Putamen (tissue), 1 donor: ENCODE results near the gene ATOSA.

Experiments used
- DNase-seq: peaks from one replicate; pipeline ENCODE4 v3.0.0-alpha.2; 2016; ENCODE audit warnings: low spot score

The ATOSA gene

GRCh38 chr15:52683580-52683979 lies 4.4 kb upstream of the ATOSA start:
- DNase-seq, result no peak

GRCh38 chr15:52682781-52683180 lies 3.6 kb upstream of the ATOSA start:
- no peak for DNase-seq

- no peak for DNase-seq
Measured at GRCh38 chr15:52682200-52682599, 3.0 kb upstream of the ATOSA start.

GRCh38 chr15:52681441-52681840 lies 2.3 kb upstream of the ATOSA start:
- DNase-seq, result no peak

DNA sequence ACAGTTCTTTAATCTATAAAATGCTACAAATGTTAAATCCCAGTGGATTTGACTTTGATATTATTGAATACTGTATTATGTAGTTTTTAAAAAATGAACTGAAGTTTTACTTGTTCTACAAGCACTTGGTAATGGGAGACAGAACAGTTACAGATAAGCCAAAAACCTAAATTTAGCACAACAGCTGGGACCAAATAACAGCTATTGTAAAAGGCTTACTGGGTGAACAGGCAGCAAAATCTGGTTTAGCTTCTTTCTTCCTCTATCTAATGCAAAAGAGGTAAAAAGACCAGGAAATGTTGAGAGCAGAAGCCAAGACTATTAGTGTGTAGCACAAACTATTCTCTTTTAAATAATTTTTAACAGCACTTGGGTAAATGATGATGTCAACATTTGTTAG lies 1.6 kb upstream of the ATOSA start:
- DNase-seq, result no peak

DNA sequence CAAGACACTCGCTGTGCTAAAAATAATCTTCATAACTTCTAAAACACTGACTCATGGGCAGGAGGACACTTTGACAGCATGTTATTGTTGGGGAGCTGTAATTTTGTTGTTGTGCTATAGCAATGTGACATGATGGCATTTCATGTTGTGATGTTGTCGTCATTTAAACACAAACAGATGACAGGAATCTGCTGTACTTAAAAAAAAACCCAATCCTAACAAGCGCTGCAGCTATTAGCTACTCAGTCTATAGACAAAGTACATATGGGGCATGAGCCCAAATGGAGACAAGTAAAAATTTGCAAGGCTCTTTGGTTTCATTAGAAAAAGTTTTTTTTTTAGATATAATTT lies 828 bp upstream of the ATOSA start:
- no peak for DNase-seq

- DNase-seq, result no peak
Measured at GRCh38 chr15:52678468-52679231, 538 bp downstream of the ATOSA start.

DNA sequence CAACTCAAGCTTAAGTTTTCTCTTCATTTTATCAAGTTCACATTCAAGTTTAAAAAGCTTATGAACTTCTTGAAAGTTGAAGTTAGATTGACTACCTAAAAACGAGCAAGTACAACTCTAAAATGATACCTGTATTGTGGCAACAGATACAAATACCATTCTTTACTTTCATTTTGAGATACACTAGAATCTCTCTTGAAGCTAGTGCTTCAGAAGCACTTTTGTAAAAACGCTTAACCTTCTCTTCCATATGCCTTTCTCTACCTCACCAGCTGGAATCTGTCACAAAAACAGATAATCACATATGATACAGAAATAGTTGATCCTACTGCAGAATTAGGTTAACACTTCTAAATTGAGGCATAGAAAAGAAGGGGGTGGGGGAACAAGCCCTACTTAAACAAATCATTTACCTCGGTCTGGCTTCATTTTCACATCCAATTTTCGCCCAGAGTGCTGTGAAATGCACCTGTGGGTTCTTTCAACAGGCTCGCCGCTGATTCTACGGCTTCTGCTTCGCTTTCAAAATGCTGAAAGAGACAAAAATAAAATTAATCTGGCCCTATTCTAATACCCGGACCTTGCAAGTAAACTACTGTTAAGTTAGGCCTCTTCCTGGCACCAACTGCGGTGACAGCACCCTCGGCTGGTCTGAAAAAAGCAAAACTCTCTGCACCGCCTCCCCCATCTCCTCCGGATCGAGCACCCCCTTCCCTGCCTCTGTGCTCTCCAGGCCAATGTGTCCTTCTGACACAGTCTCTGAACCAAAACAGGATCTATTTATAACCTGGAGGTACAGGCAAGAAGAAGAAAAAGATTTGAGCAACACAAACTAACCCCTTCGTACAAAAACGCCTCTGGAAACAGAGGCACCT lies 1.4 kb downstream of the ATOSA start:
- DNase-seq, result peak; percentile 63

GRCh38 chr15:52674831-52675230 lies 4.4 kb downstream of the ATOSA start:
- no peak for DNase-seq

DNA sequence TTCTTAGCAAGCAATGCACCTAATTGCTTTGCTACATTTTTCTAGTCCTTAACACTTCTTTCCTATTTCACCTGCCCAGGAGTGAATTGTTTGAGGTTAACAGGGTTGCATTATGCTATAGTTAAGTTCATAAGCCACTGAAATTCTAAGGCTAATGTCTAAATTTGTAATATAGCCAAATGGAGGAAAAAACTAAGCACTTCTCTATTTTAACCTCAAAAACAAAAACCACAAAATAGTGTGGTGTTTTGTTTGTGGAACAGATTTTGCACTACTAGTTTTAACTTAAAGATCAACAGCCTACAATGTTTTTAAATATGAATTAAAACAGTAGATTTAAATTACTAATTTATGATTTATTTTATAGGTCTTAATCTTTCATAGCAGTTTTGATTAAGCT lies 5.5 kb downstream of the ATOSA start:
- no peak for DNase-seq

- DNase-seq, result no peak
Measured at GRCh38 chr15:52673312-52673711, 5.9 kb downstream of the ATOSA start.

DNA sequence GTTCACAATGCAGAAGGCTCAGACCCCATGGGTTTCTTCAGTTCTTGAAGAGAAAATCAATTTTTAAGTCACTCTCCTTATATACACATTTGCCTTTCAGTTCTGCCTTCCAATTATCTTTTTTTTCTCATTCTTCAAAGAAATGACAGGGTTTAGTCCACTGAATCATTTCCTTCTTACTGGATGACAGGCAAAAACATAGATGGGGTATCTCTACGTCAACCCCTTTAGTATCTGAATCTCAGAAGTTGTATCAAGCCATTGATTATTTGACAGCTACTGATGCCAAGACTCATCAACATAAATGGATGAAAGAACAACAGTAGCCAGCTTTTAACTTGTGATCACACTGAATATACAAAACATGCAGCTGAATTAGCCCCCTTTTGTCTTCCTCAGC lies 6.5 kb downstream of the ATOSA start:
- no peak for DNase-seq

GRCh38 chr15:52670087-52670486 lies 9.1 kb downstream of the ATOSA start:
- no peak for DNase-seq

GRCh38 chr15:52668133-52668532 lies 11.1 kb downstream of the ATOSA start:
- DNase-seq, result no peak

DNA sequence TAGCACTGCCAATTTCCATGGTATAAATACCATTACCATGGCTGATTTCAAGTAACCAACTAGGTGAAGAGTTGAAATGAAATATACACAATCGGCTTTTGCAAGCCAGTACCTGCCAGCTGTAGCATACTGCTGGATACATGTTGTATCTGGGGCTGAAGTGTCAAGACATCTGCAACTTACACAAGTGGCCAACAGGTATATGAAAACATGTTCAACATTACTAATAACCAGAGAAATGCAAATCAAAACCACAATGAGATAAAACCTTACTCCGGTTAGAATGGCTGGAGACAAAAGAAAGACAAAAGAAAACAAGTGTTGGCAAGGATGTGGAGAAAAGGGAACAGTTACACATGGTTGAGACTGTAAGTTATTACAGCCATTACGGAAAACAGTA lies 11.6 kb downstream of the ATOSA start:
- DNase-seq, result no peak

DNA sequence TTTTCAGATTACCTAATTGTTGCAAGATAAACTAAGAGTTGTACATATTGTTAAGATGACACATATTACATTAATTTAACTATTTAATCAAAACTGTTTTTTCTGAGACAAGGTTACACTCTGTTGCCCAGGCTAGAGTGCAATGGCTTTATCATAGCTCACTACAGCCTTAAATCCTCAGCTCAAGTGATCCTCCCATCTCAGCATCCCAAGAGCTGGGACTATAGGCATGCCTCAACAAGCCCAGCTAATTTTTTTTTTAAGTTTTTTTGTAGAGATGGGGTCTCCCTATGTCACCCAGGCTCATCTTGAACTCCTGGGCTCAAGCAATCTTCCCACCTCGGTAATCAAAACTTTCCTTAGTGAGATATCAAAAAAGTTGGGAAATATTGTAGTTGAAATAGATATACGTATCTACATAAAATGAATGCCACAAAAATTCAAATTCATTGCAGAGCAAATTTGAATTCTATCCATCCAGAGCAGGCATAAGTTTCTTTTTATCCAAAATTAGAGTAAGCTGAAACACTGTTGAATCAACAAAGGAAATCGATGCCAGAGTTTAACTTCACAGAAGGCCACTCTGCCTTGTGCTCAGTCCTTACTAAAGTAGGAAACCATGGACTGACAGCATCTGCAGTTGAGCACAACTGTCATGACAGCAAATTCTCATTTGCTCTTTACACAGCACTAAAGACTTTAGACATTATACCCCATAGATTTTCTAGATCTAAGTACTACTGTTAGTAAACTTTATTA lies 15.5 kb downstream of the ATOSA start:
- DNase-seq, result no peak

- no peak for DNase-seq
Measured at GRCh38 chr15:52661909-52662308, 17.3 kb downstream of the ATOSA start.

DNA sequence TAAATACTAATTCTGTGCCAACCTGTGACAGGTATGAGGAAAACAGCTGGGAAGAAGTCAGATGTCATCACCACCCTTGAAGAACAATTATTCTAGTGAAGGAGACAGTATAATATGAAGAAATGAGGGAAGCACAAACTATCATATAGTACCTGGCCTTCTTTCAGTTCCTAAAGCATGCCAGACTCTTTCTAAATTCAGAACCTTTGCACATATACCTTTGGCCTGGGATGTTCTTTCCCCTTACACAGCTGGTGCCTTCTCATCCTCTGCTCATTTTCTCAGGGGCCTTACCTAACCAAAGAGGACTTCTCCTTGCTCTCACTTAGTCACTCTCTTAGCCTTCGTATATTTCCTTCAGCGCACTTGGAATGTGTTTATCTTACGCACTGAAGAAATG lies 19.0 kb downstream of the ATOSA start:
- no peak for DNase-seq

- DNase-seq, result no peak
Measured at GRCh38 chr15:52658955-52659354, 20.2 kb downstream of the ATOSA start.

DNA sequence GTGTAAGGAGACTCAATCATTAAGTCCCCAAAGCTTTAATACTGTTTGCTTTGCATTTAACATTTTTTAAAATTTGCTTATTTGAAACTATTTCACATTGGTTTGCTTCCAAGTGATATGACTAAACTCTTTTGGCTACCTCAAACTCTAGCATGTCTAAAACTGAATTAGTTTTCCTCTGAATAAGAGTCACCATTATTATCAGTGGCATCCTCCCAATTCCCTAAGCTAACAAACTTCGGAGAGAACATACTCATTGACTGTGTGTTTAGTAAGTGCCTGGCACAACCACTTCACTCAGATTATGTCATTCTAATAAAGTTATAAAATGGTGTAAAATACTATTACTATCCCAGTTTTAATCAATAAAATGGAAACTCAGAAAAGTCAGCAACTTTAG lies 21.9 kb downstream of the ATOSA start:
- no peak for DNase-seq

- DNase-seq, result no peak
Measured at GRCh38 chr15:52656412-52656811, 22.8 kb downstream of the ATOSA start.

GRCh38 chr15:52653431-52653964 lies 25.7 kb downstream of the ATOSA start:
- DNase-seq, result no peak

DNA sequence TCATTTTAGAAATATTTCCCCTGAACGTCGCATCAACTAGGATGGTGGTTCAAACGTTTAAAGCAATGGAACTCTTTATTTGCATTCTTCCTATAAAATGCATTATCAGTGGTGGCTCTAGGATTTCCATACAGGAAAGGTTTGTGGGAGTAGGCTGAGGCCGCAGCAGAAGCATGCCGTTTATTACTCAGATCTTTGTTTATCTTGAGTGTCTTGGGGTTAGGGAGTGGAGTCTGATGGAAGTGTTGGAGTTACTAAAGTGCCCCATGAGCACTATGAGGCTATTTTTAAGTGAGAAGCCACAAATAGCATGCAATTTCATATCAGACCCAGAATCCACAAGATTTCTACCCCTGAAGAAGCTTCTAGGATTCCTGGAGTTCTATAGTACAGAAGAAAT lies 26.2 kb downstream of the ATOSA start:
- DNase-seq, result no peak
